ENCODE measurements around the gene PRRC2A. TPM values are rescaled to one million over a fixed set of nuclear protein-coding genes. Genes with fewer than 3 reads are reported as not detected.

The PRRC2A gene
- total RNA-seq, 4 donors from 2014 or later, result 42.8 to 84.9 (median 67.7) TPM

GRCh38 chr6:31652925-31653724 lies 32.6 kb downstream of the PRRC2A start:
- peaks cover 12 to 43% (median 32%) of the 10 kb centered on the region in 3 donors for H3K4me1 ChIP-seq
- intact Hi-C loops (cut with DNase I), result no loop called here
- 9% methylated on average over 36 of the region's 37 CpGs for WGBS, 2 donors
- no peaks in the 10 kb centered on the region for H3K27me3 ChIP-seq
- H3K4me3 ChIP-seq, result peak overlapping the region; percentile 59 to 95 (median 78)
- no peak for TF ChIP-seq CTCF (IDR thresholded peaks at IDR 0.05)
- TF ChIP-seq POLR2A (IDR thresholded peaks at IDR 0.05), result peak in 3 of 4 donors; percentile 7 to 80 (median 68)
- H3K36me3 ChIP-seq, result peaks cover 14 to 67% (median 22%) of the 10 kb centered on the region in 3 donors
- DNase-seq, result peak; percentile 61
- peak overlapping the region; percentile 94 to 100 (median 99) for H3K27ac ChIP-seq
- H3K9me3 ChIP-seq, result no peaks in the 10 kb centered on the region

DNA sequence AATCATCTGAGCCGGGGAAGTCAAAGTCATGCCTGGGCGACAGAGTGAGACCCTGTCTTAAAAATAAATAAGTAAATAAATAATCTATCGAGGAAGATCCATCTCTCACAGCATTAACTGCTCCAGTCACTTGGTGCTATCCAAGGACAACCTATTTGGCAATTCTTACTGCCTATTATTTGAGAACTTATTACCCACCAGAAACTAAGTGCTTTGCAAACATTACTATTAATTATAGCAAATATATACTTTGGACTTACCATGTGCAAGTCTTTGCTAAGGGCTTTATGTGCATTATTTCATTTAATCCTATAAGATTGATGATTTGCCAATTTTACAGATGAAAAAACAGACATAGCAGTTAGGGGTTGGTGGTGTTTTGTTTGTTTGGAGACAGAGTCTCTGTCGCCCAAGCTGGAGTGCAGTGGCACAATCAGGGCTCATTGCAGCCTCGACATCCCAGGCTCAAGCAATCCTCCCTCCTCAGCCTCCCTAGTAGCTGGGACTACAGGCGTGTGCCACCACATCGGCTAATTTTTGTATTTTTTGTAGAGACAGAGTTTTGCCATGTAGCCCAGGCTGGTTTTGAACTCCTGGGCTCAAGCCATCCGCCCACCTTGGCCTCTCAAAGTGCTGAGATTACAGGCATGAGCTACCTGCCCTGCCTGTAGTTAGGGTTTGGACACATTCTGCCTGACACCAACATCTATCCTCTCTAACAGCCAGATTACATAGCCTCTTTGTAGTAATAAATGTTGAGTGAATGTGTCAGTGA lies 34.2 kb downstream of the PRRC2A start:
- intact Hi-C loops (cut with DNase I), result no loop called here
- no peaks in the 10 kb centered on the region for H3K9me3 ChIP-seq
- no peak for DNase-seq
- TF ChIP-seq POLR2A (IDR thresholded peaks at IDR 0.05) (no peak), CTCF (IDR thresholded peaks at IDR 0.05) (no peak)
- H3K27ac ChIP-seq, result no peak overlapping the region
- WGBS, 2 donors, result 74 to 87% methylated on average over 6 to 8 of the region's 8 CpGs
- no peak overlapping the region for H3K4me3 ChIP-seq
- H3K36me3 ChIP-seq, result peaks cover 4 to 61% (median 8%) of the 10 kb centered on the region in 3 donors
- peaks cover 26 to 59% (median 48%) of the 10 kb centered on the region in 3 donors for H3K4me1 ChIP-seq
- H3K27me3 ChIP-seq, result no peaks in the 10 kb centered on the region

DNA sequence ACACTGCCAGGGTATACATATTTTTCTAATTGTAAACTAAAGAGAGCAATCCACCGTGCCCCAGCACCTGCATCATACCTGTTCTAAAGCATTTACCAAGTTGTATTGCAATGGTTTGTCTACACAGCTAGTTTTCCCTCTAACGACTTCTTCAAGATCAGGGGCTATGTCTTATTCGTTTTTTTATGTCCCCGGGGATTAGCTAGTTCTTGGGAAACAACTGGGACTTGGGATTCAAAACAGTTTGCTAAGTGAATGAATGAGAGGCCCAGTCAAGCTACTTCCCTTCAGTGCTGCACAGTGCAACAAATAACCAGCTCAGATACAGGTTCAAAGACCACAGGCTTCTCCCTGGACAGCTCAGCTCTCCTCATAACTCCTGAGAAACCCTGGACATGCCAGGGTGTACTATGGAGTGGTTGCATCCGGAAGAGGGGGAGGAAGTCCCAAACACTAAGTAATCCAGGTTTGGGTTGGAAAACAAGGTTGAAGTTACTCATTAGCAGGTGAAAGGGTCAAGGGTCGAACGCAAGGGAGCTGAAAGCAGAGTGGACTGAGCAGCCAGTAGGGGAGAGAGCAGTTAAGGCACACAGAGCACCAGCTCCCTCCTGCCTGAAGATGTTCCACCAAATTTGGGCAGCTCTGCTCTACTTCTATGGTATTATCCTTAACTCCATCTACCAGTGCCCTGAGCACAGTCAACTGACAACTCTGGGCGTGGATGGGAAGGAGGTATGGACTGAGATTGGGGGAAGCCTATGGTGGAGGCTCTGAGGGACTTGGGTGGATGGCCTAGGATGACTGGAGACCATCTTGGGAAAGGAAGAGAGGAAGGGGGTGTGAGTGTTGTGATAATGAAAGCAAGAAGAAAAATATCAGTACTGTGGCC lies 35.1 kb downstream of the PRRC2A start, which contains the start of gene APOM:
TSS of gene APOM (plus strand) at position 546 of the 889 bp plus-strand sequence. CDS start at position 619, 73 bp downstream.
- no peak for DNase-seq
- WGBS, 2 donors, result 85 to 90% methylated on average over 8 of the region's 8 CpGs
- H3K4me1 ChIP-seq, result peaks cover 26 to 56% (median 41%) of the 10 kb centered on the region in 3 donors
- peaks cover 4 to 53% (median 8%) of the 10 kb centered on the region in 3 donors for H3K36me3 ChIP-seq
- H3K27me3 ChIP-seq, result no peaks in the 10 kb centered on the region
- H3K27ac ChIP-seq, result no peak within 1 kb of the TSS
- no peak within 1 kb of the TSS for H3K4me3 ChIP-seq
- intact Hi-C loops (cut with DNase I), result no loop called here
- TF ChIP-seq CTCF (IDR thresholded peaks at IDR 0.05) (no peak), POLR2A (IDR thresholded peaks at IDR 0.05) (no peak)
- H3K9me3 ChIP-seq, result no peaks in the 10 kb centered on the region

DNA sequence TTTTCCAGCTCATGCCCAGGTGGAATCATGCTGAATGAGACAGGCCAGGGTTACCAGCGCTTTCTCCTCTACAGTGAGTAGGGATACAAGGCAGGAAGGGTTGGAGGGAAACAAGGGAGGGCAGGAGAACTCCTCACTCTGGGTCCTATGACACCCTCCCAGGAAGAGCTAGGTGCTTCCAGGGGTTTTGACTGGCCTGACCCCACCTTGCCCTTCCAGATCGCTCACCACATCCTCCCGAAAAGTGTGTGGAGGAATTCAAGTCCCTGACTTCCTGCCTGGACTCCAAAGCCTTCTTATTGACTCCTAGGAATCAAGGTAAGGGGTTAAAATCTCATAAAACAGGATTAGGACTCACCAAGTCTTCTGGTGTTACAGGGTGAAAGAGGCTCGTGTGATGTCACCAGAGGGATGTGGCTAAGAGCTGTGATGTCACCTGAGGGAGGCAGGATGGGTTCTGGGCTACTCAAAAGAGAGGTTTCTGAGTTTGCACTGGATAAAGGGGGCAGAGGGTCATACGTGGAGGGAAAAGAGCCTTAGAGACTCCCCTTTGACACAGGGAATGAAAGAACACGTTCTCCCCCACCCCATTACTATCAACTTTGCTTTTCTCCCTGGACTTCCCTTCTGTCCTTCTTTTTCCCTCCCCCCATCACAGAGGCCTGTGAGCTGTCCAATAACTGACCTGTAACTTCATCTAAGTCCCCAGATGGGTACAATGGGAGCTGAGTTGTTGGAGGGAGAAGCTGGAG lies 37.1 kb downstream of the PRRC2A start:
- WGBS, 2 donors, result 56 to 77% methylated on average over 4 to 5 of the region's 6 CpGs
- Histone ChIP-seq H3K27ac (peak overlapping the region in 2 of 4 donors; percentile 25 to 28), H3K4me3 (no peak overlapping the region), H3K36me3 (peaks cover 4 to 55% (median 13%) of the 10 kb centered on the region in 3 donors), H3K4me1 (peaks cover 19 to 63% (median 30%) of the 10 kb centered on the region in 3 donors), H3K9me3 (no peaks in the 10 kb centered on the region), H3K27me3 (no peaks in the 10 kb centered on the region)
- intact Hi-C loops (cut with DNase I), result no loop called here
- DNase-seq, result no peak
- no peak for TF ChIP-seq POLR2A (IDR thresholded peaks at IDR 0.05)
- no peak for TF ChIP-seq CTCF (IDR thresholded peaks at IDR 0.05)
